Measurements from ENCODE around the gene SUMO2. TPM values are rescaled to one million over a fixed set of nuclear protein-coding genes. Genes with fewer than 3 reads are reported as not detected.

The SUMO2 gene
- total and polyA plus RNA-seq, 2 of the 8 experiments (the other 6 are each of a cell fraction or from before 2014, with no cell fraction given) = 184 to 779 TPM

DNA sequence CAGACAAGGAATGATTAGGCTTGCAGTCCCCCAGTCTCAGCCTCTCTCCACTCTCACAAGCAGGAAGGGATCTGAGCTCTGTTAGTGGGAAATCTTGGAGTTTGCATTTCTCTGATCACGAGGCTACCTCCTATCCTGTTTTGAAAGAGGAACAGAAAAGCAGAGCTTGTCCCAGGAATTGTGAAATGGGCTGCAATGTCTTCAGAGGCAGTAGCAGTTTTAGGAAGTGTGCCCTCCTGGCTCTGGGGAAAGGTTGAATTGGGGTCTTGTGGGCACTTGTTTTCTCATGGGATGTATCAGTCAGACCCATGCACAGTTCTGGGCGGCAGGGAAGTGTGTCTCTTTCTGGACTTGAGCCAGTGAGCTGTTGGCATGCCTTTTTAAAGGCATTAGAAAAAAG is 45.5 kb upstream of the SUMO2 start (continued):
- no peak for TF ChIP-seq EZH2 (IDR thresholded peaks at IDR 0.05; ENCODE audit: low read depth, low read length, severe bottlenecking)

All from H1 (cell line).